ENCODE data around the gene CCN2.

GRCh38 chr6:131952886-131953509, 1.8 kb upstream of the CCN2 start:
- TF ChIP-seq POLR2AphosphoS5 (IDR thresholded peaks at IDR 0.05; ENCODE audit: borderline replicate concordance, low read depth, low read length) (no peak), EZH2 (IDR thresholded peaks at IDR 0.05) (no peak), FOXP2 (optimal IDR thresholded peaks at IDR 0.05; ENCODE audit: control extremely low read depth, extremely low read length, insufficient read depth) (no peak)
